ENCODE data around the gene FUT8.

The FUT8 gene

GRCh38 chr14:65495196-65495595 is 82.7 kb downstream of the FUT8 start:
- Histone ChIP-seq H3K9ac (ENCODE audit: low read length) (no peak overlapping the region), H3K27ac (ENCODE audit: low read depth, low read length) (no peak overlapping the region)

DNA sequence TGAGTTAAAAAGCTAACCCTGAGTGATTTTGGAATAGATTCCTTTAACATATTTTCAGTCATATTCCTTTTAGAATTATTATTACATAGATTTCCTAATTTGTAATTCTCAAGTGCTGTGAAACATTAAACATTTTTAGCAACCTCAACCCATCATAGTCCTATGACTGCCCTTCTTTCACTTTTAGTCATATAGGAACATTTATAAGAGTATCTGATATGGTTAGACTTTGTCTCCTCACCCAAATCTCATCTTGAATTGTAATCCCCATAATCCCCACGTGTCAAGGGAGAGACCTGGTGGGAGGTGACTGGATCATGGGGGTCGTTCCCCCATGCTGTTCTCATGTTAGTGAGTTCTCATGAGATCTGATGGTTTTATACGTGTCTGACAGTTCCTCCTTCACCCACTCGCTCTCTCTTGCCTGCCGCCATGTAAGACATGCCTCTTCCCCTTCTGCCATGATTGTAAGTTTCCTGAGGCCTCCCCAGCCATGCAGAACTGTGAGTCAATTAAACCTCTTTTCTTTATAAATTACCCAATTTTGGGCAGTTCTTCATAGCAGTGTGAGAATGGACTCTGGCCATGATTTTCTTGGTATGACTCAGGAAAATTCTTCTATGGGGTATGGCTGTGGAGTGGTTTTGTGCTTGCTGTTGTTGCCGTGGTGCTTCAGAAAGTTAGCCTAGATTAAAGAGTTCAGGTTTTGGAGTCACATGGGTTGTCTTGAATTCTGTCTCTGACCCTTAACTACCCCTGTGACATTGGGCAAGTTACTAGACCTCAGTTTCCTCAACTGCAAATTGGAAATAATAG is 83.9 kb downstream of the FUT8 start:
- no peaks in the 10 kb centered on the region; the same call in 1 of the 2 replicates for H3K27me3 ChIP-seq (ENCODE audit: control insufficient read depth, insufficient read depth, low read length)
- H3K4me3 ChIP-seq (ENCODE audit: low read depth, low read length): no peak overlapping the region
- no peaks in the 10 kb centered on the region for H3K36me3 ChIP-seq (ENCODE audit: control insufficient read depth, insufficient read depth, low read length)
- H3K9ac ChIP-seq (ENCODE audit: low read length): no peak overlapping the region
- H3K27ac ChIP-seq (ENCODE audit: low read depth, low read length): no peak overlapping the region
- H3K4me1 ChIP-seq (ENCODE audit: control insufficient read depth, insufficient read depth, low read length): no peaks in the 10 kb centered on the region
- peaks cover 8% of the 10 kb centered on the region for H3K9me3 ChIP-seq (ENCODE audit: control insufficient read depth, insufficient read depth, low read depth, low read length)

More at GRCh38 chr14:65495196-65495595, 82.7 kb downstream of the FUT8 start:
- no peaks in the 10 kb centered on the region for H3K27me3 ChIP-seq (ENCODE audit: control insufficient read depth, insufficient read depth, low read length)
- no peaks in the 10 kb centered on the region for H3K36me3 ChIP-seq (ENCODE audit: control insufficient read depth, insufficient read depth, low read length)
- H3K4me1 ChIP-seq (ENCODE audit: control insufficient read depth, insufficient read depth, low read length): no peaks in the 10 kb centered on the region
- no peak overlapping the region for H3K4me3 ChIP-seq (ENCODE audit: low read depth, low read length)
- H3K9me3 ChIP-seq (ENCODE audit: control insufficient read depth, insufficient read depth, low read depth, low read length): peaks cover 8% of the 10 kb centered on the region

GRCh38 chr14:65499138-65499537 is 86.6 kb downstream of the FUT8 start:
- H3K27ac ChIP-seq (ENCODE audit: low read depth, low read length): no peak overlapping the region
- H3K4me1 ChIP-seq (ENCODE audit: control insufficient read depth, insufficient read depth, low read length): no peaks in the 10 kb centered on the region
- H3K4me3 ChIP-seq (ENCODE audit: low read depth, low read length): no peak overlapping the region

DNA sequence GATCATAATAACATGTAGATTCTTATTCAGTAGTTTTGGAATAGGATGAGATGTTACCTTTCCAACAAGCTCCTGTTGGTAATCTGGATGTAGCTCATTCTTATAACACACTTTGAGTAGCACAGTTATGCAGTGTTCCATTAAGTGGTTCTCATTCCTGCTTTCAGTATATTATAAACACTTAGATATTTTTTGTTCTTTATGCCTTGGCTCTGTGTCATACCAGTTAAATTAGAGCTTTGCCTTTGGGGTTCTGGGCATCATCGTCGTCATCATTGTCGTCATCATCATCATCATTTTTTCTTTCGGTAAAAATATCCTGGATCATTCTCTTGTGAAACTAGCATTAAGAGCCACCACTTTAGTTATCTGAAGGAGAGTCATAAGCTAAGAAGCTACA is 87.5 kb downstream of the FUT8 start:
- H3K9ac ChIP-seq (ENCODE audit: low read length): no peak overlapping the region
- peaks cover 27% of the 10 kb centered on the region for H3K27me3 ChIP-seq (ENCODE audit: control insufficient read depth, insufficient read depth, low read length)
- no peak overlapping the region for H3K4me3 ChIP-seq (ENCODE audit: low read depth, low read length)
- H3K4me1 ChIP-seq (ENCODE audit: control insufficient read depth, insufficient read depth, low read length): no peaks in the 10 kb centered on the region
- H3K36me3 ChIP-seq (ENCODE audit: control insufficient read depth, insufficient read depth, low read length): no peaks in the 10 kb centered on the region
- H3K27ac ChIP-seq (ENCODE audit: low read depth, low read length): no peak overlapping the region
- H3K9me3 ChIP-seq (ENCODE audit: control insufficient read depth, insufficient read depth, low read depth, low read length): peaks cover 8% of the 10 kb centered on the region

More at GRCh38 chr14:65499138-65499537, 86.6 kb downstream of the FUT8 start:
- H3K9me3 ChIP-seq (ENCODE audit: control insufficient read depth, insufficient read depth, low read depth, low read length): peaks cover 8% of the 10 kb centered on the region
- no peak overlapping the region for H3K9ac ChIP-seq (ENCODE audit: low read length)
- peaks cover 17% of the 10 kb centered on the region for H3K27me3 ChIP-seq (ENCODE audit: control insufficient read depth, insufficient read depth, low read length)
- H3K36me3 ChIP-seq (ENCODE audit: control insufficient read depth, insufficient read depth, low read length): no peaks in the 10 kb centered on the region

GRCh38 chr14:65501328-65501727 is 88.8 kb downstream of the FUT8 start:
- Histone ChIP-seq H3K9me3 (ENCODE audit: control insufficient read depth, insufficient read depth, low read depth, low read length) (peaks cover 5% of the 10 kb centered on the region), H3K4me1 (ENCODE audit: control insufficient read depth, insufficient read depth, low read length) (no peaks in the 10 kb centered on the region; the same call in 1 of the 2 replicates), H3K27me3 (ENCODE audit: control insufficient read depth, insufficient read depth, low read length) (peaks cover 37% of the 10 kb centered on the region), H3K4me3 (ENCODE audit: low read depth, low read length) (no peak overlapping the region), H3K27ac (ENCODE audit: low read depth, low read length) (no peak overlapping the region), H3K36me3 (ENCODE audit: control insufficient read depth, insufficient read depth, low read length) (no peaks in the 10 kb centered on the region), H3K9ac (ENCODE audit: low read length) (no peak overlapping the region)

- H3K9ac ChIP-seq (ENCODE audit: low read length): no peak overlapping the region
- H3K4me1 ChIP-seq (ENCODE audit: control insufficient read depth, insufficient read depth, low read length): no peaks in the 10 kb centered on the region; the same call in 1 of the 2 replicates
- peaks cover 5% of the 10 kb centered on the region; the same call in 1 of the 2 replicates for H3K9me3 ChIP-seq (ENCODE audit: control insufficient read depth, insufficient read depth, low read depth, low read length)
- H3K27ac ChIP-seq (ENCODE audit: low read depth, low read length): no peak overlapping the region
- H3K4me3 ChIP-seq (ENCODE audit: low read depth, low read length): no peak overlapping the region
- H3K27me3 ChIP-seq (ENCODE audit: control insufficient read depth, insufficient read depth, low read length): peaks cover 50% of the 10 kb centered on the region
- no peaks in the 10 kb centered on the region for H3K36me3 ChIP-seq (ENCODE audit: control insufficient read depth, insufficient read depth, low read length)
These were observed 90.2 kb downstream of the FUT8 start for GRCh38 chr14:65502676-65503124.

DNA sequence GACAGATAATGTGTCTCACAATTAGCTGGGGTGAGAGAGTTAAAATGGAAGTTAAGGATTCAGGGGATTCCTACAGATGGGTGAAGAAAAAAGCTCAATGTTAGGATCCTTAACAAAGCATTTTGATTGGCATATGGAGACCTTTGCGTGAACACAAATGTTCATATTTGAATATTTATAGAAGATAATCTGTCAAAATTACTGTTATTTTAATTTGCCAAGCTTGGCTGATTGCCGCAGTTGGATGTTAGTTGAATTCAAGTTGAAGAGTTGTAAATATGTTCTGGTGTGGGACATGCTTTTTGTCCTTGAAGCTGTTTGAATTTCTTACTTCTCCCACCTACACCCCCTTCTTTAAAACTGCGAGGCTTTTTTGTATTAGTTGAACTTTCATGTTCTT is 91.2 kb downstream of the FUT8 start:
- Histone ChIP-seq H3K27ac (ENCODE audit: low read depth, low read length) (no peak overlapping the region), H3K27me3 (ENCODE audit: control insufficient read depth, insufficient read depth, low read length) (peaks cover 59% of the 10 kb centered on the region), H3K36me3 (ENCODE audit: control insufficient read depth, insufficient read depth, low read length) (no peaks in the 10 kb centered on the region), H3K4me3 (ENCODE audit: low read depth, low read length) (no peak overlapping the region), H3K9me3 (ENCODE audit: control insufficient read depth, insufficient read depth, low read depth, low read length) (peaks cover 6% of the 10 kb centered on the region; the same call in 1 of the 2 replicates), H3K4me1 (ENCODE audit: control insufficient read depth, insufficient read depth, low read length) (no peaks in the 10 kb centered on the region; the same call in 1 of the 2 replicates), H3K9ac (ENCODE audit: low read length) (no peak overlapping the region)

DNA sequence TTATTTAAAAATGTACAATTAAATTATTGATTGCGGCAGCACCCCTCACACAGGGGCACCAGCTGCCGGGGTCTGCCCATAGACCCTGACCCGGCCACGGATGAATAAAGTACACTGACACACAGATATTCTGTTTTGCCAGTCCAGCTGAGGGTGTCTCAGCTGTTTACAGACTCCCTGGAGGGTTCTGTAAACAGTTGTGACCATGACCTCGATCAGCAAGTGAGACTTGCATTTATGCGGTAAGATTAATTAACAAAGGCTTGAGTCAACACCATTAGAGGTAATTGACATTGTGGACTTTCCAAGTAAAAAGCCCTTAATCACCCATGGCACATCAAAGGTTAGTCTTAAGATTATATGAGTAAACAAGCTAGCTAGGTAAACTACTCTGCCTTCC is 94.3 kb downstream of the FUT8 start:
- Histone ChIP-seq H3K4me3 (ENCODE audit: low read depth, low read length) (no peak overlapping the region), H3K9ac (ENCODE audit: low read length) (no peak overlapping the region), H3K27me3 (ENCODE audit: control insufficient read depth, insufficient read depth, low read length) (peaks cover 71% of the 10 kb centered on the region), H3K36me3 (ENCODE audit: control insufficient read depth, insufficient read depth, low read length) (no peaks in the 10 kb centered on the region), H3K9me3 (ENCODE audit: control insufficient read depth, insufficient read depth, low read depth, low read length) (peaks cover 6% of the 10 kb centered on the region; the same call in 1 of the 2 replicates), H3K27ac (ENCODE audit: low read depth, low read length) (no peak overlapping the region), H3K4me1 (ENCODE audit: control insufficient read depth, insufficient read depth, low read length) (no peaks in the 10 kb centered on the region; the same call in 1 of the 2 replicates)

DNA sequence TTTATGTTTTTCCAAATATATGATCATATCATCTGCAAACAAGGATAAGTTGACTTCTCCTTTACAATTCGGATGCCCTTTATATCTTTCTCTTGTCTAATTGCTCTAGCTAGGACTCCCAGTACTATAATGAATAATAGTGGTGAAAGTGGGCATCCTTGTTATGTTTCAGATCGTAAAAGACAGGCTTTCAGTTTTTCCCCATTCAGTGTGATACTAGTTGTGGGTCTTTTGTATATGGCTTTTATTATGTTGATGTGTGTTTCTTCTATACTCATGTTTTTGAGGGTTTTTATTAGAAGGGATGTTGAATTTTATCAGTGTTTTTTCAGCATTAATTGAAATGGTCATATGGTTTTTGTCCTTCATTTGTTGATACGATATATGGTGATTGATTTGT is 97.3 kb downstream of the FUT8 start:
- Histone ChIP-seq H3K4me3 (ENCODE audit: low read depth, low read length) (no peak overlapping the region), H3K27ac (ENCODE audit: low read depth, low read length) (no peak overlapping the region), H3K36me3 (ENCODE audit: control insufficient read depth, insufficient read depth, low read length) (no peaks in the 10 kb centered on the region), H3K9me3 (ENCODE audit: control insufficient read depth, insufficient read depth, low read depth, low read length) (peaks cover 6% of the 10 kb centered on the region; the same call in 1 of the 2 replicates), H3K9ac (ENCODE audit: low read length) (no peak overlapping the region), H3K27me3 (ENCODE audit: control insufficient read depth, insufficient read depth, low read length) (peaks cover 46% of the 10 kb centered on the region), H3K4me1 (ENCODE audit: control insufficient read depth, insufficient read depth, low read length) (peaks cover 6% of the 10 kb centered on the region; the same call in 1 of the 2 replicates)

GRCh38 chr14:65513671-65514070 is 101.1 kb downstream of the FUT8 start:
- H3K9me3 ChIP-seq (ENCODE audit: control insufficient read depth, insufficient read depth, low read depth, low read length): no peaks in the 10 kb centered on the region
- H3K4me3 ChIP-seq (ENCODE audit: low read depth, low read length): no peak overlapping the region
- no peak overlapping the region for H3K9ac ChIP-seq (ENCODE audit: low read length)
- H3K27me3 ChIP-seq (ENCODE audit: control insufficient read depth, insufficient read depth, low read length): peaks cover 13% of the 10 kb centered on the region; the same call in 1 of the 2 replicates
- H3K27ac ChIP-seq (ENCODE audit: low read depth, low read length): no peak overlapping the region
- peaks cover 6% of the 10 kb centered on the region; the same call in 1 of the 2 replicates for H3K4me1 ChIP-seq (ENCODE audit: control insufficient read depth, insufficient read depth, low read length)
- H3K36me3 ChIP-seq (ENCODE audit: control insufficient read depth, insufficient read depth, low read length): no peaks in the 10 kb centered on the region

Data from HUES6 (cell line).